A673 (cell line): Measurements from ENCODE around the gene NDUFB7. TPM values are rescaled to one million over a fixed set of nuclear protein-coding genes. Genes with fewer than 3 reads are reported as not detected.

Source experiments
- BruUV-seq: library from RNA; stranded (reverse); fragments of 400-500 nt; replicated peaks from 2 replicates; lab custom pipeline; 2021; lab: Mats Ljungman, UMichigan
- CTCF ChIA-PET: fragments of 300-600 bp; sonication (Branson Sonifier 250); formaldehyde crosslinking; loops from one replicate; lab custom pipeline; 2022; ENCODE audit warnings: antibody characterized with exemption; lab: Charles Lee
- POLR2A ChIA-PET: fragments of 300-600 bp; sonication (Branson Sonifier 250); formaldehyde crosslinking; loops from one replicate; lab custom pipeline; 2022; ENCODE audit warnings: antibody characterized with exemption; ENCODE audit not compliant: low non-redundant PET; lab: Charles Lee
- DNase-seq: peaks from one replicate; pipeline ENCODE4 v3.0.0-alpha.2; 2015; ENCODE audit warnings: low spot score
- H3K27ac ChIP-seq: fragments of 200-600 bp; sonication (generic); 2 replicates; pipeline ENCODE4 v1.5.1; 2016; ENCODE audit warnings: mixed run types, low read depth, mild to moderate bottlenecking, mixed read lengths, antibody characterized with exemption, low read length; ENCODE audit not compliant: poor library complexity, severe bottlenecking
- H3K27me3 ChIP-seq: fragments of 200-600 bp; sonication (generic); replicated peaks from 2 replicates; pipeline ENCODE4 v1.6.1; 2017; ENCODE audit warnings: mixed run types, low read depth, mild to moderate bottlenecking, mixed read lengths, antibody characterized with exemption, low read length; ENCODE audit not compliant: insufficient read depth, poor library complexity
- H3K36me3 ChIP-seq: fragments of 200-600 bp; sonication (generic); 2 replicates; pipeline ENCODE4 v1.6.1; 2016; ENCODE audit warnings: mixed run types, mild to moderate bottlenecking, mixed read lengths, antibody characterized with exemption, low read length; ENCODE audit not compliant: insufficient read depth, poor library complexity, severe bottlenecking
- H3K4me1 ChIP-seq: fragments of 200-600 bp; sonication (generic); 2 replicates; pipeline ENCODE4 v1.6.1; 2017; ENCODE audit warnings: mixed run types, mild to moderate bottlenecking, mixed read lengths, antibody characterized with exemption, low read length; ENCODE audit not compliant: insufficient read depth, poor library complexity, severe bottlenecking
- H3K4me3 ChIP-seq: fragments of 200-600 bp; sonication (generic); 2 replicates; pipeline ENCODE4 v1.5.1; 2016; ENCODE audit warnings: low read depth, mixed run types, mild to moderate bottlenecking, mixed read lengths, low read length; ENCODE audit not compliant: poor library complexity, severe bottlenecking
- H3K9me3 ChIP-seq: fragments of 200-600 bp; sonication (generic); 2 replicates; pipeline ENCODE4 v1.6.1; 2016; ENCODE audit warnings: mixed run types, low read depth, mild to moderate bottlenecking, mixed read lengths, antibody characterized with exemption, low read length; ENCODE audit not compliant: poor library complexity, severe bottlenecking
- CTCF ChIP-seq: fragments of 300-800, 200-600 bp; sonication (generic); conservative IDR thresholded peaks from 2 replicates; pipeline ENCODE4 v1.5.1; 2017; ENCODE audit warnings: low read depth, mild to moderate bottlenecking, antibody characterized with exemption, low read length, moderate library complexity, mixed read lengths
- EZH2 ChIP-seq: fragments of 200-600 bp; sonication (generic); IDR thresholded peaks from 2 replicates; pipeline ENCODE4 v1.6.1; 2017; ENCODE audit warnings: borderline replicate concordance, low read depth, mild to moderate bottlenecking, mixed read lengths, antibody characterized with exemption, low read length; ENCODE audit not compliant: poor library complexity, severe bottlenecking
- intact Hi-C: fragments of 100-400 bp; cut with micrococcal nuclease; formaldehyde crosslinking; loops from one replicate; pipeline ENCODE4 v1.10.0; 2022; ENCODE audit not compliant: unreplicated experiment
- total RNA-seq: library from RNA; stranded (reverse); gene quantifications from 2 replicates; pipeline ENCODE4 v1.2.3, GENCODE V29; 2021

NDUFB7 gene
- total RNA-seq, 1 experiment from 2014 or later = 180 TPM

GRCh38 chr19:14582894-14583340 lies 11.1 kb upstream of the NDUFB7 start, which contains the start of gene CLEC17A:
CLEC17A (plus strand) TSS chr19:14583084; CDS start chr19:14583161, 77 bp downstream.
- no peaks in the 10 kb centered on the region for H3K4me1 ChIP-seq
- BruUV-seq = no TSS peak
- intact Hi-C loops = no loop called here
- H3K9me3 ChIP-seq = no peaks in the 10 kb centered on the region
- ChIA-PET CTCF (no interaction called here), POLR2A (no interaction called here)
- H3K27ac ChIP-seq = no peak within 1 kb of the TSS
- TF ChIP-seq EZH2 (no peak), CTCF (no peak)
- H3K27me3 ChIP-seq = no peaks in the 10 kb centered on the region
- DNase-seq = no peak
- H3K36me3 ChIP-seq = no peaks in the 10 kb centered on the region
- H3K4me3 ChIP-seq = no peak within 1 kb of the TSS

- Histone ChIP-seq H3K4me1 (no peaks in the 10 kb centered on the region), H3K36me3 (no peaks in the 10 kb centered on the region), H3K27me3 (no peaks in the 10 kb centered on the region), H3K4me3 (no peak overlapping the region), H3K9me3 (no peaks in the 10 kb centered on the region), H3K27ac (no peak overlapping the region)
- ChIA-PET CTCF (no interaction called here), POLR2A (no interaction called here)
- DNase-seq = no peak
- BruUV-seq = no TSS peak
- intact Hi-C loops = no loop called here
- TF ChIP-seq CTCF (no peak), EZH2 (no peak)
Measured at GRCh38 chr19:14580623-14581237, 8.9 kb upstream of the NDUFB7 start.

- Histone ChIP-seq H3K4me1 (no peaks in the 10 kb centered on the region), H3K9me3 (no peaks in the 10 kb centered on the region), H3K27ac (no peak overlapping the region), H3K36me3 (no peaks in the 10 kb centered on the region), H3K27me3 (no peaks in the 10 kb centered on the region), H3K4me3 (no peak overlapping the region)
- BruUV-seq = no TSS peak
- intact Hi-C loops = loop anchor here (10.0 kb wide), 1 partner anchor 207 kb away; no protein-coding TSS in a partner anchor
- ChIA-PET CTCF (interaction anchor here (0.7 kb wide), 1 partner anchor 91 kb away, joined by 4 read pairs; no protein-coding TSS in a partner anchor), POLR2A (no interaction called here)
- TF ChIP-seq EZH2 (no peak), CTCF (no peak)
- DNase-seq = no peak
Measured at GRCh38 chr19:14577885-14578427, 6.1 kb upstream of the NDUFB7 start.
